PFSK-1 (cell line): ENCODE results near the gene PLXNC1.

Source experiments
- FOXP2 ChIP-seq: optimal IDR thresholded peaks from 2 replicates; pipeline ENCODE3; 2011; ENCODE audit warnings: borderline replicate concordance, control low read depth, inconsistent platforms; ENCODE audit not compliant: insufficient read depth; ENCODE audit errors: extremely low read length, extremely low read depth
- POLR2AphosphoS5 ChIP-seq: IDR thresholded peaks from 2 replicates; pipeline ENCODE4 v1.6.1; 2012; ENCODE audit warnings: low read depth, mild to moderate bottlenecking, control low read depth, low read length, moderate library complexity
- REST ChIP-seq, 2 experiments: IDR thresholded peaks; 2 replicates each; pipeline versions ENCODE4 v1.6.1 to v1.8.0; 2011 to 2012; ENCODE audit warnings: low read depth in 2 of 2, low read length in 2 of 2, control low read depth in 1 of 2, inconsistent platforms in 1 of 2, mild to moderate bottlenecking in 1 of 2, moderate library complexity in 1 of 2; ENCODE audit not compliant: insufficient read depth in 1 of 2
- SIN3A ChIP-seq: IDR thresholded peaks from 2 replicates; pipeline ENCODE4 v1.6.1; 2012; ENCODE audit warnings: mild to moderate bottlenecking, low read length, moderate library complexity, borderline replicate concordance; ENCODE audit not compliant: insufficient read depth
- TAF1 ChIP-seq: IDR thresholded peaks from 2 replicates; pipeline ENCODE4 v1.6.1; 2012; ENCODE audit warnings: low read length, control low read depth, borderline replicate concordance; ENCODE audit not compliant: insufficient read depth

Gene PLXNC1

GRCh38 chr12:94122591-94122990 is 25.8 kb upstream of the PLXNC1 start:
- TF ChIP-seq POLR2AphosphoS5 = no peak
- no peak for TF ChIP-seq SIN3A
- no peak for TF ChIP-seq FOXP2
- no peak for TF ChIP-seq TAF1
- no peak for TF ChIP-seq REST (IDR thresholded peaks at IDR 0.05; ENCODE audit: insufficient read depth in 1 of 2, low read depth in 2 of 2, low read length in 2 of 2)

GRCh38 chr12:94123127-94123526 is 25.2 kb upstream of the PLXNC1 start:
- TF ChIP-seq TAF1 (no peak), FOXP2 (no peak), REST (IDR thresholded peaks at IDR 0.05; ENCODE audit: insufficient read depth in 1 of 2, low read depth in 2 of 2, low read length in 2 of 2) (no peak), POLR2AphosphoS5 (no peak), SIN3A (no peak)

GRCh38 chr12:94126067-94126466 is 22.3 kb upstream of the PLXNC1 start:
- TF ChIP-seq FOXP2 (no peak), POLR2AphosphoS5 (no peak), SIN3A (no peak), REST (IDR thresholded peaks at IDR 0.05; ENCODE audit: insufficient read depth in 1 of 2, low read depth in 2 of 2, low read length in 2 of 2) (no peak), TAF1 (no peak)

- TF ChIP-seq SIN3A (no peak), TAF1 (no peak), REST (IDR thresholded peaks at IDR 0.05; ENCODE audit: insufficient read depth in 1 of 2, low read depth in 2 of 2, low read length in 2 of 2) (no peak), FOXP2 (no peak), POLR2AphosphoS5 (no peak)
Measured at GRCh38 chr12:94127239-94128131, 20.9 kb upstream of the PLXNC1 start.
